B cell (primary cell): ENCODE measurements around the gene MATR3. TPM values are rescaled to one million over a fixed set of nuclear protein-coding genes. Genes with fewer than 3 reads are reported as not detected.

ENCODE experiments used
- ATAC-seq: fragments of 200-7000 bp; cut with Tn5 transposase; one replicate; pipeline ENCODE4 v1.10.0; 2021; ENCODE audit warnings: low read depth, mild to moderate bottlenecking, moderate number of reproducible peaks, moderate library complexity
- CTCF ChIA-PET: fragments of 350-600 bp; sonication (Branson Sonifier 250); formaldehyde crosslinking; loops from one replicate; lab custom pipeline; 2021; ENCODE audit warnings: antibody characterized with exemption, inconsistent platforms; lab: Charles Lee
- POLR2A ChIA-PET: fragments of 350-600 bp; sonication (Branson Sonifier 250); formaldehyde crosslinking; loops from one replicate; lab custom pipeline; 2021; ENCODE audit warnings: antibody characterized with exemption; lab: Charles Lee
- DNase-seq: peaks from one replicate; pipeline ENCODE4 v3.0.0; 2013
- H2AFZ ChIP-seq: 2 replicates; pipeline ENCODE4 v1.6.1; 2012; ENCODE audit warnings: mild to moderate bottlenecking, low read depth, low read length; ENCODE audit not compliant: insufficient read depth, poor library complexity, severe bottlenecking
- H3K27ac ChIP-seq, 2 donors: 1 replicate in 1 of 2; 2 replicates in 1 of 2; pipeline ENCODE4 v1.5.1; 2012 to 2013; ENCODE audit warnings: low read length in 2 of 2, mild to moderate bottlenecking in 2 of 2, moderate library complexity in 1 of 2
- H3K27me3 ChIP-seq, 4 experiments: fragments of 200-600 bp in 1 of 4; sonication (generic) in 1 of 4; replicated peaks in 1 of 4; 1 replicate in 2 of 4; 2 replicates in 2 of 4; pipeline versions ENCODE4 v1.6.1 to v1.7.0; 2013 to 2016; ENCODE audit warnings: low read length in 3 of 4, mild to moderate bottlenecking in 2 of 4, mixed read lengths in 1 of 4, moderate library complexity in 1 of 4; ENCODE audit not compliant: insufficient read depth in 4 of 4, control insufficient read depth in 3 of 4; ENCODE audit errors: control extremely low read depth in 1 of 4
- H3K36me3 ChIP-seq, 2 experiments: replicated peaks in 1 of 2; 1 replicate in 1 of 2; 2 replicates in 1 of 2; pipeline versions ENCODE4 v1.6.1 to v1.7.1; 2013; ENCODE audit warnings: low read length in 1 of 2; ENCODE audit not compliant: insufficient read depth in 2 of 2, control insufficient read depth in 1 of 2; ENCODE audit errors: control extremely low read depth in 1 of 2, extremely low read depth in 1 of 2
- H3K4me1 ChIP-seq, 2 donors: fragments of 200-600 bp in 1 of 2; sonication (generic) in 1 of 2; 1 replicate in 1 of 2; 2 replicates in 1 of 2; pipeline versions ENCODE4 v1.5.1 to v1.6.1; 2013 to 2017; ENCODE audit warnings: low read length in 2 of 2; ENCODE audit not compliant: control insufficient read depth in 2 of 2, insufficient read depth in 2 of 2
- H3K4me2 ChIP-seq: replicated peaks from 2 replicates; pipeline ENCODE3; 2012; ENCODE audit warnings: mild to moderate bottlenecking, low read depth, low read length; ENCODE audit not compliant: poor library complexity, severe bottlenecking
- H3K4me3 ChIP-seq, 5 experiments: fragments of 200-600 bp in 1 of 5; sonication (generic) in 1 of 5; 1 replicate in 3 of 5; 2 replicates in 2 of 5; pipeline versions ENCODE4 v1.5.1 to v1.7.0; 2011 to 2016; ENCODE audit warnings: low read length in 4 of 5, mild to moderate bottlenecking in 4 of 5, low read depth in 2 of 5, control low read depth in 1 of 5, moderate library complexity in 1 of 5; ENCODE audit not compliant: insufficient read depth in 1 of 5; ENCODE audit errors: control extremely low read depth in 1 of 5, extremely low read depth in 1 of 5
- H3K79me2 ChIP-seq: fragments of 200-600 bp; sonication (generic); one replicate; pipeline ENCODE4 v1.6.0; 2016; ENCODE audit warnings: low read length; ENCODE audit not compliant: control insufficient read depth, insufficient read depth
- H3K9ac ChIP-seq: fragments of 200-600 bp; sonication (generic); 2 replicates; pipeline ENCODE4 v1.6.1; 2017; ENCODE audit warnings: mild to moderate bottlenecking, low read length, moderate library complexity
- H3K9me3 ChIP-seq, 3 donors: one replicate each; pipeline versions ENCODE4 v1.6.1 to v1.7.1; 2013; ENCODE audit warnings: low read length in 2 of 3; ENCODE audit not compliant: control insufficient read depth in 2 of 3, insufficient read depth in 1 of 3; ENCODE audit errors: control extremely low read depth in 1 of 3
- H4K20me1 ChIP-seq: 2 replicates; pipeline ENCODE4 v1.6.0; 2012; ENCODE audit warnings: mild to moderate bottlenecking, low read length; ENCODE audit not compliant: insufficient read depth, control insufficient read depth, poor library complexity, severe bottlenecking
- H3K27ac Mint-ChIP-seq: one replicate; pipeline ENCODE4 v1.8.0; 2021; ENCODE audit warnings: mixed read lengths
- H3K27me3 Mint-ChIP-seq: one replicate; pipeline ENCODE4 v1.8.0; 2021; ENCODE audit warnings: mixed read lengths
- H3K4me1 Mint-ChIP-seq: one replicate; pipeline ENCODE4 v1.8.0; 2021; ENCODE audit warnings: mixed read lengths
- H3K4me3 Mint-ChIP-seq: one replicate; pipeline ENCODE4 v1.8.0; 2021; ENCODE audit warnings: mixed read lengths
- H3K9me3 Mint-ChIP-seq: one replicate; pipeline ENCODE4 v1.8.0; 2022; ENCODE audit warnings: mixed read lengths; ENCODE audit not compliant: insufficient read depth
- CTCF ChIP-seq: fragments of 200-600 bp; IDR thresholded peaks from one replicate; pipeline ENCODE4 v1.8.0; 2022; ENCODE audit warnings: antibody characterized with exemption, mild to moderate bottlenecking
- EZH2 ChIP-seq: IDR thresholded peaks from 2 replicates; pipeline ENCODE4 v1.6.1; 2012; ENCODE audit warnings: borderline replicate concordance, low read depth, mild to moderate bottlenecking, moderate library complexity, low read length; ENCODE audit not compliant: insufficient read depth, poor library complexity, severe bottlenecking
- WGBS: methylation state at CpG from one replicate; pipeline ENCODE4 v1.1.5; 2013; ENCODE audit warnings: missing lambda C conversion rate; ENCODE audit not compliant: insufficient coverage; 5-methylcytosine and 5-hydroxymethylcytosine counted together
- intact Hi-C: fragments of 100-400 bp; cut with micrococcal nuclease; formaldehyde crosslinking; loops from one replicate; pipeline ENCODE4 v1.10.0; 2022
- polyA plus RNA-seq: library from polyadenylated mRNA; depleted of rRNA; stranded (reverse); fragments of >200 nt; gene quantifications from 2 replicates; pipeline ENCODE4 v1.2.3, GENCODE V29; 2012
- total RNA-seq, 2 donors: library from RNA; stranded (reverse); fragments of 120-200 nt in 1 of 2; gene quantifications; 1 replicate in 1 of 2; 2 replicates in 1 of 2; pipeline versions ENCODE4 v1.2.3 to v1.2.4, GENCODE V29; 2013 to 2022

Gene MATR3
- total and polyA plus RNA-seq, 2 donors (not counting 1 experiment from before 2014, with no cell fraction given) = 76.7 to 243 TPM

DNA sequence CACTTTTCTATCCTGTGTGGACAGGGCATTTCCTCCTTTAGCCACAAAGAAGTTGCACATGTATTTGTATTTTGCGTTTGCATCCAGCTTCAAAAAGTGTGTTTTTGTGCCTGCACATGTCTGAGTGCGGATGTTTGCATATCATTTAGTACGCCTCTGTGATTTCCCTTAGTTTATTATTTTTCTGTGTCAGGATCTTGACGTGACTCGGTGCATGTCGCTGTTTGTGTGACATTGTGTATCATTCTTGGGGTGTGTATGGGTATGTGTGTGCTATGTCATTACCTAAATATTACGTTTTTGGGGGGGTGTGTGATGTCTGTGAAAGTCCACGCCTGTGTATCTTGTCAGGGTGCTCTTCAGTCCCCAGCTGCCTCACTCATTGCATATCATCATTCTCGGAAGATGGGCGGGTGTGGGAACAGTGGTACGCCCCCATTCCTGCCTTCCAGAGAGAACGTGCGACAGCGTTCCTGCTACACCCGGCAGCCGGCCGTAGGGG is 47.7 kb downstream of the MATR3 start:
- ChIA-PET CTCF (interaction anchor here (0.8 to 2.7 kb wide), 17 partner anchors 8 to 142 kb away, joined by 3 to 39 read pairs (median 6); partner anchors contain the start of genes MATR3, MZB1, PROB1 and SPATA24), POLR2A (interaction anchor here (0.5 to 3.0 kb wide), 10 partner anchors 9 to 798 kb away, joined by 3 to 70 read pairs (median 4); partner anchors contain the start of genes DNAJC18, ETF1, MATR3 and MZB1)
- Histone ChIP-seq H3K4me3 (peak overlapping the region; percentile 63 to 99 (median 98)), H3K9me3 (no peaks in the 10 kb centered on the region), H2AFZ (peak overlapping the region; percentile 61), H3K4me1 (peaks cover 28 to 29% of the 10 kb centered on the region in 2 donors), H4K20me1 (peaks cover 43% of the 10 kb centered on the region), H3K9ac (peak overlapping the region; percentile 94), H3K79me2 (peaks cover 52% of the 10 kb centered on the region), H3K27ac (peak overlapping the region in 1 of 2 donors; percentile 91), H3K4me2 (peak overlapping the region; percentile 79), H3K36me3 (peaks cover 2 to 6% of the 10 kb centered on the region in 2 experiments), H3K27me3 (no peaks in the 10 kb centered on the region)
- no peak for ATAC-seq
- Mint-ChIP-seq H3K27ac (peak overlapping the region; percentile 100), H3K4me3 (peak overlapping the region; percentile 100), H3K9me3 (no peaks in the 10 kb centered on the region), H3K4me1 (peaks cover 45% of the 10 kb centered on the region), H3K27me3 (no peaks in the 10 kb centered on the region)
- intact Hi-C loops = loop anchor here (1.0 to 10.0 kb wide), 5 partner anchors 48 to 174 kb away; partner anchors contain the start of genes MATR3 and SPATA24
- DNase-seq = no peak
- TF ChIP-seq CTCF (no peak), EZH2 (no peak)
- 2% methylated on average over 16 of the region's 17 CpGs for WGBS
